Endodermal cell (in vitro differentiated cells): ENCODE data around the gene OLR1. TPM values are rescaled to one million over a fixed set of nuclear protein-coding genes. Genes with fewer than 3 reads are reported as not detected.

Source experiments
- DNase-seq: peaks from one replicate; pipeline ENCODE4 v3.0.0-alpha.2; 2017
- H3K27ac ChIP-seq: 2 replicates; pipeline ENCODE4 v1.5.1; 2013; ENCODE audit warnings: mild to moderate bottlenecking, low read depth, low read length, moderate library complexity
- H3K27me3 ChIP-seq: 2 replicates; pipeline ENCODE4 v1.6.1; 2013; ENCODE audit warnings: mild to moderate bottlenecking, low read length, moderate library complexity; ENCODE audit not compliant: insufficient read depth, control insufficient read depth, poor library complexity, severe bottlenecking
- H3K36me3 ChIP-seq: 2 replicates; pipeline ENCODE4 v1.7.0; 2013; ENCODE audit warnings: mild to moderate bottlenecking, low read length, moderate library complexity; ENCODE audit not compliant: control insufficient read depth, insufficient read depth
- H3K4me1 ChIP-seq: one replicate; pipeline ENCODE4 v1.7.0; 2013; ENCODE audit warnings: low read length; ENCODE audit not compliant: control insufficient read depth, insufficient read depth
- H3K4me3 ChIP-seq: 2 replicates; pipeline ENCODE4 v1.5.1; 2013; ENCODE audit warnings: mild to moderate bottlenecking, low read length, moderate library complexity
- H3K9ac ChIP-seq: 2 replicates; pipeline ENCODE4 v1.6.1; 2013; ENCODE audit warnings: mild to moderate bottlenecking, low read length, moderate library complexity; ENCODE audit not compliant: poor library complexity, severe bottlenecking; ENCODE audit errors: extremely low read depth
- H3K9me3 ChIP-seq: 2 replicates; pipeline ENCODE4 v1.6.1; 2013; ENCODE audit warnings: mild to moderate bottlenecking, low read length, moderate library complexity; ENCODE audit not compliant: control insufficient read depth
- H3K27ac Mint-ChIP-seq: 2 replicates; pipeline ENCODE4 v1.8.0; 2020; ENCODE audit warnings: mixed read lengths
- H3K27me3 Mint-ChIP-seq: 2 replicates; pipeline ENCODE4 v1.8.0; 2021; ENCODE audit warnings: mild to moderate bottlenecking, mixed read lengths; ENCODE audit not compliant: insufficient read depth
- H3K36me3 Mint-ChIP-seq: 2 replicates; pipeline ENCODE4 v1.8.0; 2020; ENCODE audit warnings: low read depth, mixed read lengths
- H3K4me1 Mint-ChIP-seq: 2 replicates; pipeline ENCODE4 v1.8.0; 2020; ENCODE audit warnings: mixed read lengths
- H3K4me3 Mint-ChIP-seq: 2 replicates; pipeline ENCODE4 v1.8.0; 2020; ENCODE audit warnings: mild to moderate bottlenecking, moderate library complexity, mixed read lengths
- H3K9me3 Mint-ChIP-seq: 2 replicates; pipeline ENCODE4 v1.8.0; 2020; ENCODE audit warnings: mild to moderate bottlenecking, mixed read lengths
- WGBS, 2 experiments: methylation state at CpG; one replicate each; pipeline versions ENCODE4 v1.1.5 to v1.1.7; 2013; ENCODE audit warnings: missing lambda C conversion rate in 2 of 2, mixed read lengths in 1 of 2; ENCODE audit not compliant: insufficient coverage in 1 of 2, insufficient read length in 1 of 2; 5-methylcytosine and 5-hydroxymethylcytosine counted together
- total RNA-seq, 2 donors: library from RNA; stranded (reverse); fragmentation: NEBNext Ultra II Directional in 1 of 2; extraction: Animal tissue kit (Norgen Biotek cat#: 25700) in 1 of 2; gene quantifications; 2 replicates in 1 of 2; 3 replicates in 1 of 2; pipeline ENCODE4 v1.2.1, GENCODE V29; 2021
- TF ChIP-seq, protein P1 (sequence below): fragments of 200-600 bp; sonication (generic); conservative IDR thresholded peaks from 2 replicates; pipeline ENCODE4 v1.5.0; 2021; ENCODE audit warnings: antibody characterized with exemption, mild to moderate bottlenecking

Gene OLR1
- total RNA-seq, 2 donors from 2014 or later, result 0.22 TPM; not detected in 1

DNA sequence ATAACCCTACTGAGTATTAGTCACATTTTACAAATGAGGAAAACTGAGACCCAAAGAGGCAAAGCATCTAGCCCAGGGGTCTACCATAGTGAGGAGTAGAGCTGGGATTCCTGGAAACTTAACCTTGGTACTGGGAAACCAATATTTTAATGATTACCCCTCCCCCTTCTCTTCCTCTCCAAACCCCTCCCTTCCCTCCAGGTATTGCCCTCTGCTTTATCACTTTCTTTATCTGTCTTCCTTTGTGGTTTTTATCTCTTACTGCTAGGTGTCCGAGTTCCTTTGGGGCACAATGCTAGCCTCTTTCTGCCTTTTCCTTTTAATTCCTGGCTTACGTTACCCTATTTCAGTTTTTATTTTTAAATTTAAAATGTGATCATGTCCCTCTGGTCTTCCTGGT, 43.5 kb upstream of the OLR1 start:
- peak overlapping the region; percentile 95 for H3K4me3 ChIP-seq
- peak overlapping the region; percentile 90 for H3K4me3 Mint-ChIP-seq
- TF ChIP-seq, protein P1, sequence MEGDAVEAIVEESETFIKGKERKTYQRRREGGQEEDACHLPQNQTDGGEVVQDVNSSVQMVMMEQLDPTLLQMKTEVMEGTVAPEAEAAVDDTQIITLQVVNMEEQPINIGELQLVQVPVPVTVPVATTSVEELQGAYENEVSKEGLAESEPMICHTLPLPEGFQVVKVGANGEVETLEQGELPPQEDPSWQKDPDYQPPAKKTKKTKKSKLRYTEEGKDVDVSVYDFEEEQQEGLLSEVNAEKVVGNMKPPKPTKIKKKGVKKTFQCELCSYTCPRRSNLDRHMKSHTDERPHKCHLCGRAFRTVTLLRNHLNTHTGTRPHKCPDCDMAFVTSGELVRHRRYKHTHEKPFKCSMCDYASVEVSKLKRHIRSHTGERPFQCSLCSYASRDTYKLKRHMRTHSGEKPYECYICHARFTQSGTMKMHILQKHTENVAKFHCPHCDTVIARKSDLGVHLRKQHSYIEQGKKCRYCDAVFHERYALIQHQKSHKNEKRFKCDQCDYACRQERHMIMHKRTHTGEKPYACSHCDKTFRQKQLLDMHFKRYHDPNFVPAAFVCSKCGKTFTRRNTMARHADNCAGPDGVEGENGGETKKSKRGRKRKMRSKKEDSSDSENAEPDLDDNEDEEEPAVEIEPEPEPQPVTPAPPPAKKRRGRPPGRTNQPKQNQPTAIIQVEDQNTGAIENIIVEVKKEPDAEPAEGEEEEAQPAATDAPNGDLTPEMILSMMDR, result no peak
- no peaks in the 10 kb centered on the region for H3K27me3 Mint-ChIP-seq
- 49% methylated on average over 2 of the region's 2 CpGs; no CpG with 5 or more reads in 1 of the 2 experiments for WGBS, 2 experiments
- no peaks in the 10 kb centered on the region for H3K27me3 ChIP-seq
- peak overlapping the region; percentile 99 for H3K27ac Mint-ChIP-seq
- H3K36me3 Mint-ChIP-seq, result peaks cover 46% of the 10 kb centered on the region
- DNase-seq, result no peak
- peaks cover 39% of the 10 kb centered on the region for H3K36me3 ChIP-seq
- peak overlapping the region; percentile 95 for H3K9ac ChIP-seq
- peaks cover 25% of the 10 kb centered on the region for H3K4me1 Mint-ChIP-seq
- peaks cover 11% of the 10 kb centered on the region for H3K9me3 ChIP-seq
- H3K9me3 Mint-ChIP-seq, result no peaks in the 10 kb centered on the region
- H3K4me1 ChIP-seq, result no peaks in the 10 kb centered on the region
- no peak overlapping the region for H3K27ac ChIP-seq

DNA sequence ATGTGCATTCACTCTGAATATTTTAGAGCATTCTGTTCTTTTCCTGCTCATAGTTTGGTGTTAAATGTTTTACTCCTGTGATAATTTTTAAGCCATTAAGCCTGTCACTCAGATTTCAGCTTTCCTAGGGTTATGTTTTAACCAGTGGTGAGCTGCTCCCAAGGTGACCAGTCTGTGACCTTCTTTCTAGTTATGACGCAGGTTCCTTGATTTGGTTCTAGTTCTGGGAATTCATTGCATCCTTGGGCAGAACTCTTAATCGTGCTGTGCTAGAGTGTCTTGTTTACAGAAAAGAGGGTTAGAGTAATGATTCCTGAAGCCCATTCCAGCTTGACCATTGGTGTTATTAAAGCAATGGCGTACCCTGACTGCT, 42.9 kb upstream of the OLR1 start:
- H3K4me3 ChIP-seq, result peak overlapping the region; percentile 95
- no peak for DNase-seq
- Mint-ChIP-seq H3K27ac (peak overlapping the region; percentile 99), H3K4me1 (peaks cover 21% of the 10 kb centered on the region), H3K4me3 (peak overlapping the region; percentile 90), H3K36me3 (peaks cover 40% of the 10 kb centered on the region), H3K27me3 (no peaks in the 10 kb centered on the region), H3K9me3 (no peaks in the 10 kb centered on the region)
- peaks cover 33% of the 10 kb centered on the region for H3K36me3 ChIP-seq
- H3K9ac ChIP-seq, result peak overlapping the region; percentile 95
- TF ChIP-seq, protein P1, result no peak
- no peaks in the 10 kb centered on the region for H3K27me3 ChIP-seq
- H3K4me1 ChIP-seq, result no peaks in the 10 kb centered on the region
- H3K9me3 ChIP-seq, result peaks cover 11% of the 10 kb centered on the region
- no peak overlapping the region for H3K27ac ChIP-seq
- 91 to 100% methylated on average over 1 to 3 of the region's 3 CpGs for WGBS, 2 experiments

DNA sequence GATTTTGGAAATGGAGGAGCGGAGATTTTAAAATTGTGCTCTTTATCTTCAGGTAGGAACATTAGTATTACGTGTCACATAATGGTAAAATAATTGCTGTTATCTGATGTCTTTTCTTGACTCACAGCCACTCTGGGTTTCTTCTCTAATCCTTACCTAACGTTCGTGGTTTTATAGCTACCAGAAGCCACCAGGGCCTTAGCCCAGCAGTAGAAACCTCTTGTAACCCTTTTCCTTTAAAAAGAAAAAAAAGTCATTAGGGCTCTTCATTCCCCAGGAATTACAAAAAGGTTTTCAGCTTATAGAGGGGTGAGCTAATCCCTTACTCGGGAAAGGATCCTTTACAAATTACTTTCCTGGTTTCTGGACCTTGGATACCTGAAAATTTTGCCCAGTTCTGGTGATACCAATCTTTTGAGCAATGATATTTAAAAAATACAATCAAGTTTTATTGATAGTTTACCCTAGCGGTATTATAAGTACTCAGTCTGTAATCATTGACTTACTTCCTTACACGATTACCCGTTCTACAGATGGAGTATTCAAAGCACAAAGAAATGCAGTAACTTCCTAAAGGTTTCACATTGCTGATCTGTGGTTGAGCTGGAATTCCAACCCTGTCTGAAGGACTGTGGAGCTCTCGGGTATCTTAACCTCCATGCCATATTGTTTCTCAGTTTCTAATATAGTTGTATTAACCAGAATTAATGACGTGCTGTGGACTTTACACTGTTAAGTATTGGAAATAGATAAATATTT, 42.4 kb upstream of the OLR1 start:
- Histone ChIP-seq H3K36me3 (peaks cover 28% of the 10 kb centered on the region), H3K4me1 (no peaks in the 10 kb centered on the region), H3K9me3 (peaks cover 11% of the 10 kb centered on the region), H3K4me3 (peak overlapping the region; percentile 95), H3K27ac (no peak overlapping the region), H3K9ac (peak overlapping the region; percentile 95), H3K27me3 (no peaks in the 10 kb centered on the region)
- Mint-ChIP-seq H3K9me3 (no peaks in the 10 kb centered on the region), H3K36me3 (peaks cover 34% of the 10 kb centered on the region), H3K4me3 (peak overlapping the region; percentile 90), H3K27me3 (no peaks in the 10 kb centered on the region), H3K27ac (peak overlapping the region; percentile 99), H3K4me1 (peaks cover 19% of the 10 kb centered on the region)
- 30 to 61% methylated on average over 5 to 9 of the region's 10 CpGs for WGBS, 2 experiments
- TF ChIP-seq, protein P1, result peak; percentile 25
- DNase-seq, result no peak
